A549 (cell line): ENCODE measurements around the gene AKIP1. TPM values are rescaled to one million over a fixed set of nuclear protein-coding genes. Genes with fewer than 3 reads are reported as not detected.
A peak's percentile ranks its signal among the peaks of the same experiment; 100 is the strongest.

ENCODE experiments used
- ATAC-seq, 2 experiments: fragments of 200-7000 bp in 1 of 2; fragments of >200 bp in 1 of 2; cut with Nextera tagmentation in 1 of 2; cut with Tn5 transposase in 1 of 2; 3 replicates each; pipeline versions ENCODE4 v1.8.0 to v1.9.1; 2018 to 2020; ENCODE audit warnings: mild to moderate bottlenecking in 1 of 2, moderate library complexity in 1 of 2
- CTCF ChIA-PET: fragments of 300-600 bp; sonication (Branson Sonifier 250); formaldehyde crosslinking; extraction: SDS; loops from one replicate; lab custom pipeline; 2021; ENCODE audit warnings: antibody characterized with exemption, inconsistent platforms; lab: Yijun Ruan, JAX
- POLR2A ChIA-PET: fragments of 350-600 bp; formaldehyde crosslinking; extraction: SDS; loops from one replicate; lab custom pipeline; 2021; ENCODE audit warnings: antibody characterized with exemption, inconsistent platforms; lab: Yijun Ruan, JAX
- DNase-seq, 2 experiments: peaks; one replicate each; pipeline versions ENCODE4 v3.0.0 to v3.0.0-alpha.2; 2011 to 2016; ENCODE audit warnings: low read depth in 1 of 2, low spot score in 1 of 2
- FAIRE-seq: peaks from 2 replicates; lab custom pipeline; 2011; peaks lifted over from hg19 to GRCh38; lab: Jason Lieb, UNC
- H3K27ac ChIP-seq, 2 experiments: fragments of >200 bp; sonication (Bioruptor Twin); formaldehyde crosslinking; 3 replicates each; pipeline ENCODE4 v1.5.1; 2016 to 2017
- H3K4me1 ChIP-seq: fragments of >200 bp; sonication (Bioruptor Twin); formaldehyde crosslinking; 3 replicates; pipeline ENCODE4 v1.6.1; 2016
- H3K4me2 ChIP-seq: fragments of >200 bp; sonication (Bioruptor Twin); formaldehyde crosslinking; 3 replicates; pipeline ENCODE4 v1.6.1; 2016
- H3K4me3 ChIP-seq: fragments of >200 bp; sonication (Bioruptor Twin); formaldehyde crosslinking; 3 replicates; pipeline ENCODE4 v1.5.1; 2016
- H3K9me3 ChIP-seq: fragments of >200 bp; sonication (Bioruptor Twin); formaldehyde crosslinking; 3 replicates; pipeline ENCODE4 v1.6.1; 2016
- ATOH8 ChIP-seq: fragments of 250-450 bp; sonication (Bioruptor Pico); IDR thresholded peaks from 2 replicates; pipeline ENCODE4 v1.5.0; 2020; ENCODE audit warnings: low read depth, mild to moderate bottlenecking, moderate library complexity
- CBX2 ChIP-seq: fragments of 200-600 bp; sonication (generic); IDR thresholded peaks from 2 replicates; pipeline ENCODE4 v1.6.1; 2016; ENCODE audit warnings: low read depth, mild to moderate bottlenecking, borderline replicate concordance
- CBX8 ChIP-seq: fragments of 200-600 bp; sonication (generic); IDR thresholded peaks from 2 replicates; pipeline ENCODE4 v1.6.1; 2016
- CEBPB ChIP-seq, 2 experiments: fragments of >200 bp in 1 of 2; sonication (Bioruptor Twin) in 1 of 2; formaldehyde crosslinking in 1 of 2; IDR thresholded peaks; 2 replicates each; pipeline ENCODE4 v1.6.1; 2012 to 2016
- CTCF ChIP-seq: fragments of >200 bp; sonication (Bioruptor Twin); formaldehyde crosslinking; IDR thresholded peaks from 3 replicates; pipeline ENCODE4 v1.5.1; 2016
- ELK1 ChIP-seq: fragments of 150-350 bp; IDR thresholded peaks from 2 replicates; pipeline ENCODE4 v1.6.1; 2014; ENCODE audit warnings: low read depth, mild to moderate bottlenecking, low read length
- EP300 ChIP-seq, 2 experiments: fragments of >200 bp; sonication (Bioruptor Twin); formaldehyde crosslinking; IDR thresholded peaks; 2 replicates in 1 of 2; 3 replicates in 1 of 2; pipeline ENCODE4 v1.6.1; 2016 to 2017
- ESRRA ChIP-seq: fragments of 150-350 bp; IDR thresholded peaks from 2 replicates; pipeline ENCODE4 v1.6.1; 2014; ENCODE audit warnings: mild to moderate bottlenecking, low read length, borderline replicate concordance
- FOSL2 ChIP-seq, 2 experiments: fragments of 450-650 bp in 1 of 2; fragments of >200 bp in 1 of 2; sonication (Bioruptor Twin) in 1 of 2; formaldehyde crosslinking; IDR thresholded peaks; 2 replicates each; pipeline versions ENCODE4 v1.5.0 to v1.6.1; 2016 to 2020; ENCODE audit warnings: mild to moderate bottlenecking in 1 of 2, moderate library complexity in 1 of 2
- GATA3 ChIP-seq: IDR thresholded peaks from 2 replicates; pipeline ENCODE4 v1.6.1; 2012; ENCODE audit warnings: borderline replicate concordance
- HEYL ChIP-seq: fragments of 250-450 bp; sonication (Bioruptor Pico); IDR thresholded peaks from 2 replicates; pipeline ENCODE4 v1.8.0; 2021; ENCODE audit warnings: mild to moderate bottlenecking, moderate library complexity
- HMGXB4 ChIP-seq: fragments of 250-450 bp; sonication (Bioruptor Pico); IDR thresholded peaks from 2 replicates; pipeline ENCODE4 v1.5.0; 2021; ENCODE audit warnings: mild to moderate bottlenecking, moderate library complexity, borderline replicate concordance
- HOXB13 ChIP-seq: fragments of 250-450 bp; sonication (Bioruptor Pico); IDR thresholded peaks from 2 replicates; pipeline ENCODE4 v1.5.0; 2020; ENCODE audit warnings: low read depth, mild to moderate bottlenecking, moderate library complexity
- JUNB ChIP-seq: fragments of >200 bp; sonication (Bioruptor Twin); formaldehyde crosslinking; IDR thresholded peaks from 2 replicates; pipeline ENCODE4 v1.6.1; 2016
- MAZ ChIP-seq: fragments of 150-350 bp; IDR thresholded peaks from 2 replicates; pipeline ENCODE4 v1.6.1; 2014; ENCODE audit warnings: antibody characterized with exemption, low read depth, low read length, borderline replicate concordance
- NFE2L2 ChIP-seq: fragments of 150-350 bp; conservative IDR thresholded peaks from 2 replicates; pipeline ENCODE4 v1.6.1; 2014; ENCODE audit warnings: low read length
- POLR2A ChIP-seq: IDR thresholded peaks from 2 replicates; pipeline ENCODE4 v1.6.1; 2012; ENCODE audit warnings: mild to moderate bottlenecking, low read length
- RAD21 ChIP-seq, 2 experiments: fragments of >200 bp in 1 of 2; sonication (Bioruptor Twin) in 1 of 2; formaldehyde crosslinking in 1 of 2; IDR thresholded peaks in 1 of 2; conservative IDR thresholded peaks in 1 of 2; 2 replicates in 1 of 2; 3 replicates in 1 of 2; pipeline ENCODE4 v1.6.1; 2012 to 2018; ENCODE audit warnings: inconsistent platforms in 1 of 2
- RFX5 ChIP-seq: fragments of 450-650 bp; IDR thresholded peaks from 2 replicates; pipeline ENCODE4 v1.7.1; 2014; ENCODE audit warnings: antibody characterized with exemption, mild to moderate bottlenecking, moderate library complexity
- SMC3 ChIP-seq: fragments of >200 bp; sonication (Bioruptor Twin); formaldehyde crosslinking; IDR thresholded peaks from 3 replicates; pipeline ENCODE4 v1.6.1; 2018; ENCODE audit warnings: inconsistent platforms
- TFCP2L1 ChIP-seq: fragments of 250-450 bp; sonication (Bioruptor Pico); IDR thresholded peaks from 2 replicates; pipeline ENCODE4 v1.5.0; 2021; ENCODE audit warnings: mild to moderate bottlenecking
- TP53 ChIP-seq: fragments of 250-450 bp; sonication (Bioruptor Pico); IDR thresholded peaks from 2 replicates; pipeline ENCODE4 v1.5.0; 2021; ENCODE audit warnings: mild to moderate bottlenecking, moderate library complexity
- WGBS: methylation state at CpG from one replicate; pipeline ENCODE4 v1.1.6; 2017; ENCODE audit errors: missing lambda C conversion rate; 5-methylcytosine and 5-hydroxymethylcytosine counted together
- polyA plus RNA-seq, 4 experiments: library from polyadenylated mRNA; depleted of rRNA in 3 of 4; stranded (reverse); fragments of >200 nt; fragmentation: RNase III in 1 of 4; extraction: RNeasy Plus Mini Kit Qiagen cat#74134 plus additional on column Dnase treatment in 1 of 4; gene quantifications; 2 replicates in 3 of 4; 3 replicates in 1 of 4; pipeline ENCODE4 v1.2.3, GENCODE V29; 2011 to 2017

The AKIP1 gene
- polyA plus RNA-seq, 2 of the 4 experiments (the other 2 are of a cell fraction), result 57.7 to 66.7 TPM

- peak; percentile 81 to 82 for TF ChIP-seq RAD21 (conservative IDR thresholded peaks at IDR 0.05 in 1 of 2, IDR thresholded peaks at IDR 0.05 in 1 of 2)
- TF ChIP-seq CTCF, result peak; percentile 71
- no peak for TF ChIP-seq RFX5
- peak; percentile 65 for TF ChIP-seq SMC3
- ChIA-PET CTCF (interaction anchor here (0.6 to 4.1 kb wide), 48 partner anchors 9 to 769 kb away, joined by 3 to 63 read pairs (median 4); partner anchors contain the start of genes AKIP1 and ASCL3), POLR2A (interaction anchor here (0.6 to 1.5 kb wide), 4 partner anchors 48 to 562 kb away, joined by 3 to 20 read pairs (median 6); partner anchors contain the start of gene AKIP1)
- peaks cover 20% of the 10 kb centered on the region for H3K4me1 ChIP-seq
- H3K4me2 ChIP-seq, result peak overlapping the region; percentile 16; the same call in 2 of the 3 replicates
- H3K4me3 ChIP-seq, result no peak overlapping the region
- H3K9me3 ChIP-seq, result no peaks in the 10 kb centered on the region
- no peak for FAIRE-seq
- ATAC-seq, result peak; percentile 33 to 44; a peak in 4 of 6 replicates
- peak; percentile 81 for DNase-seq
- peak overlapping the region in 1 of 2 experiments; percentile 34; a peak in 2 of 6 replicates for H3K27ac ChIP-seq
- 14% methylated on average over 2 of the region's 2 CpGs for WGBS
These were observed 48.7 kb downstream of the AKIP1 start for GRCh38 chr11:8959546-8960166.

GRCh38 chr11:8961401-8961800, 50.4 kb downstream of the AKIP1 start:
- Histone ChIP-seq H3K4me2 (no peak overlapping the region), H3K9me3 (no peaks in the 10 kb centered on the region), H3K4me3 (no peak overlapping the region), H3K27ac (no peak overlapping the region), H3K4me1 (peaks cover 28% of the 10 kb centered on the region)
- no peak for FAIRE-seq
- DNase-seq, result no peak
- ChIA-PET POLR2A (interaction anchor here (0.6 to 1.1 kb wide), 2 partner anchors 46 to 273 kb away, joined by 3 to 4 read pairs; no protein-coding TSS in a partner anchor), CTCF (interaction anchor here (1.2 to 4.1 kb wide), 5 partner anchors 13 to 176 kb away, joined by 3 to 63 read pairs (median 6); no protein-coding TSS in a partner anchor)
- ATAC-seq, result no peak
- 51% methylated on average over 2 of the region's 2 CpGs for WGBS
- TF ChIP-seq POLR2A, result no peak
- TF ChIP-seq RFX5, result no peak
- no peak for TF ChIP-seq CBX8
- no peak for TF ChIP-seq MAZ
- no peak for TF ChIP-seq FOSL2 (IDR thresholded peaks at IDR 0.05)
- TF ChIP-seq FOSL2 (CRISPR knock-in tag; IDR thresholded peaks at IDR 0.05), result no peak
- TF ChIP-seq GATA3, result no peak
- no peak for TF ChIP-seq HMGXB4
- no peak for TF ChIP-seq ATOH8 (CRISPR knock-in tag)
- no peak for TF ChIP-seq EP300 (IDR thresholded peaks at IDR 0.05)
- no peak for TF ChIP-seq HOXB13 (CRISPR knock-in tag)
- no peak for TF ChIP-seq HEYL (CRISPR knock-in tag)
- no peak for TF ChIP-seq NFE2L2

GRCh38 chr11:8962841-8963240, 51.9 kb downstream of the AKIP1 start:
- FAIRE-seq (no peak), DNase-seq (no peak), ATAC-seq (no peak)
- H3K9me3 ChIP-seq, result no peaks in the 10 kb centered on the region
- H3K4me2 ChIP-seq, result peak overlapping the region; percentile 90
- H3K27ac ChIP-seq, result peak overlapping the region in 1 of 2 experiments; percentile 4; a peak in 1 of 6 replicates
- H3K4me3 ChIP-seq, result peak overlapping the region; percentile 78; the same call in 2 of the 3 replicates
- ChIA-PET POLR2A (interaction anchor here (0.6 to 1.1 kb wide), 2 partner anchors 10 to 11 kb away, joined by 4 read pairs; no protein-coding TSS in a partner anchor), CTCF (interaction anchor here (1.2 to 2.4 kb wide), 3 partner anchors 42 to 175 kb away, joined by 3 to 9 read pairs (median 6); no protein-coding TSS in a partner anchor)
- TF ChIP-seq CBX2, result no peak
- TF ChIP-seq ELK1, result no peak
- TF ChIP-seq MAZ, result no peak
- TF ChIP-seq TP53 (CRISPR knock-in tag), result no peak
- TF ChIP-seq CEBPB (IDR thresholded peaks at IDR 0.05), result no peak
- no peak for TF ChIP-seq JUNB
- TF ChIP-seq CBX8, result no peak
- no peak for TF ChIP-seq NFE2L2
- TF ChIP-seq POLR2A, result no peak
- no peak for TF ChIP-seq TFCP2L1 (CRISPR knock-in tag)
- TF ChIP-seq ESRRA, result no peak
- H3K4me1 ChIP-seq, result peaks cover 28% of the 10 kb centered on the region
- 16% methylated on average over 2 of the region's 2 CpGs for WGBS
